HepG2 (cell line): ENCODE measurements around the gene DNAJC5. TPM values are rescaled to one million over a fixed set of nuclear protein-coding genes. Genes with fewer than 3 reads are reported as not detected.

Experiments
- ATAC-seq: fragments of 200-7000 bp; cut with Tn5 transposase; 3 replicates; pipeline ENCODE4 v1.9.1; 2020; ENCODE audit warnings: mild to moderate bottlenecking, moderate library complexity
- BruUV-seq: library from RNA; stranded (reverse); fragments of 400-500 nt; replicated peaks from 2 replicates; lab custom pipeline; 2021; lab: Mats Ljungman, UMichigan
- CTCF ChIA-PET: fragments of 300-600 bp; formaldehyde crosslinking; extraction: SDS; loops from one replicate; lab custom pipeline; 2021; ENCODE audit warnings: low total read pairs, inconsistent platforms, low intra/inter-chr PET ratio; lab: Yijun Ruan, JAX
- POLR2A ChIA-PET: fragments of 350-600 bp; sonication (Branson Sonifier 250); formaldehyde crosslinking; loops from one replicate; lab custom pipeline; 2020; ENCODE audit warnings: antibody characterized with exemption, inconsistent platforms; lab: Yijun Ruan, JAX
- DNase-seq: peaks from one replicate; pipeline ENCODE4 v3.0.0-alpha.2; 2015; ENCODE audit warnings: low spot score
- FAIRE-seq: peaks from 3 replicates; lab custom pipeline; 2011; peaks lifted over from hg19 to GRCh38; lab: Jason Lieb, UNC
- H2AFZ ChIP-seq: one replicate; pipeline ENCODE4 v1.6.1; 2011; ENCODE audit warnings: low read length, inconsistent platforms
- H3K27ac ChIP-seq: fragments of 300-600 bp; 3 replicates; pipeline ENCODE4 v1.8.0; 2011; ENCODE audit warnings: mixed run types, mild to moderate bottlenecking, mixed read lengths, low read length, inconsistent platforms; ENCODE audit not compliant: insufficient read depth; ENCODE audit errors: extremely low read length
- H3K27me3 ChIP-seq, 2 experiments: fragments of 200-600 bp in 1 of 2; 2 replicates in 1 of 2; 3 replicates in 1 of 2; pipeline versions ENCODE4 v1.6.0 to v1.8.0; 2011; ENCODE audit warnings: low read length in 2 of 2, mild to moderate bottlenecking in 2 of 2, moderate library complexity in 2 of 2, inconsistent platforms in 1 of 2; ENCODE audit not compliant: insufficient read depth in 2 of 2, control insufficient read depth in 1 of 2
- H3K36me3 ChIP-seq, 2 experiments: fragments of 200-600 bp in 1 of 2; replicated peaks in 1 of 2; 2 replicates in 1 of 2; 3 replicates in 1 of 2; pipeline versions ENCODE4 v1.5.1 to v1.8.0; 2011; ENCODE audit warnings: low read length in 2 of 2, inconsistent platforms in 1 of 2; ENCODE audit not compliant: insufficient read depth in 2 of 2, control insufficient read depth in 1 of 2
- H3K4me1 ChIP-seq: 2 replicates; pipeline ENCODE4 v1.5.1; 2012; ENCODE audit warnings: low read length, inconsistent platforms; ENCODE audit not compliant: insufficient read depth
- H3K4me2 ChIP-seq: 2 replicates; pipeline ENCODE4 v1.6.0; 2011; ENCODE audit warnings: low read depth, low read length, inconsistent platforms
- H3K4me3 ChIP-seq, 3 experiments: fragments of 200-600 bp in 1 of 3; sonication (generic), shearing (Covaris generic) in 1 of 3; replicated peaks in 1 of 3; 2 replicates each; pipeline ENCODE4 v1.5.1; 2011 to 2016; ENCODE audit warnings: low read length in 3 of 3, inconsistent platforms in 2 of 3, low read depth in 2 of 3, mild to moderate bottlenecking in 2 of 3, control low read depth in 1 of 3, mixed read lengths in 1 of 3; ENCODE audit not compliant: insufficient read depth in 1 of 3
- H3K79me2 ChIP-seq: one replicate; pipeline ENCODE4 v1.6.1; 2011; ENCODE audit warnings: low read length, inconsistent platforms; ENCODE audit not compliant: insufficient read depth
- H3K9ac ChIP-seq: 2 replicates; pipeline ENCODE4 v1.6.0; 2011; ENCODE audit warnings: mild to moderate bottlenecking, low read depth, low read length, inconsistent platforms; ENCODE audit not compliant: insufficient read depth
- H3K9me3 ChIP-seq: 2 replicates; pipeline ENCODE4 v1.5.1; 2012; ENCODE audit warnings: mild to moderate bottlenecking, low read length
- H4K20me1 ChIP-seq: 2 replicates; pipeline ENCODE4 v1.6.0; 2011; ENCODE audit warnings: inconsistent platforms, mild to moderate bottlenecking, low read length, moderate library complexity; ENCODE audit not compliant: insufficient read depth
- AGO2 ChIP-seq: fragments of 200-400 bp; formaldehyde crosslinking; optimal IDR thresholded peaks from 2 replicates; pipeline ENCODE3; 2017; ENCODE audit warnings: mild to moderate bottlenecking, low read depth, low read length, moderate library complexity
- ATF7 ChIP-seq, 2 experiments: fragments of 450-650 bp in 1 of 2; sonication (generic) in 1 of 2; formaldehyde crosslinking in 1 of 2; IDR thresholded peaks; 2 replicates each; pipeline versions ENCODE4 v1.4.0 to v1.6.1; 2016 to 2020; ENCODE audit warnings: antibody characterized with exemption in 1 of 2, mild to moderate bottlenecking in 1 of 2, missing genetic modification reagents in 1 of 2
- CENPX ChIP-seq: sonication (generic); formaldehyde crosslinking; IDR thresholded peaks from 2 replicates; pipeline ENCODE4 v1.9.0; 2021; ENCODE audit warnings: mild to moderate bottlenecking, missing genetic modification reagents, moderate library complexity
- HNRNPL ChIP-seq: fragments of 200-400 bp; formaldehyde crosslinking; IDR thresholded peaks from 2 replicates; pipeline ENCODE4 v1.6.1; 2017; ENCODE audit warnings: mild to moderate bottlenecking, low read depth, low read length
- KDM5B ChIP-seq: sonication (generic); formaldehyde crosslinking; IDR thresholded peaks from 2 replicates; pipeline ENCODE4 v1.4.0; 2020; ENCODE audit warnings: missing genetic modification reagents, mild to moderate bottlenecking, borderline replicate concordance
- MTF2 ChIP-seq: sonication (generic); formaldehyde crosslinking; IDR thresholded peaks from 2 replicates; pipeline ENCODE4 v1.5.0; 2020; ENCODE audit warnings: missing genetic modification reagents, borderline replicate concordance
- POLR2AphosphoS2 ChIP-seq: IDR thresholded peaks from 2 replicates; pipeline ENCODE4 v1.6.1; 2011; ENCODE audit warnings: low read depth, low read length, improper control_type of control experiment
- RBFOX2 ChIP-seq: fragments of 200-400 bp; formaldehyde crosslinking; IDR thresholded peaks from 2 replicates; pipeline ENCODE4 v1.6.1; 2017; ENCODE audit warnings: low read depth, mild to moderate bottlenecking, low read length
- ZNF263 ChIP-seq: sonication (generic); formaldehyde crosslinking; IDR thresholded peaks from 2 replicates; pipeline ENCODE4 v1.4.0; 2020; ENCODE audit warnings: missing genetic modification reagents
- ZNF883 ChIP-seq: sonication (generic); formaldehyde crosslinking; IDR thresholded peaks from 2 replicates; pipeline ENCODE4 v1.5.1; 2020; ENCODE audit warnings: mild to moderate bottlenecking, missing genetic modification reagents; ENCODE audit errors: not compliant biosample characterization
- WGBS: methylation state at CpG from one replicate; pipeline ENCODE4 v1.1.6; 2017; ENCODE audit warnings: low lambda C conversion rate; 5-methylcytosine and 5-hydroxymethylcytosine counted together
- in situ Hi-C: cut with HindIII; loops from 2 replicates; pipeline ENCODE4 v1.10.0; 2017; ENCODE audit warnings: low pct_unique_long_range_greater_than_20kb; ENCODE audit not compliant: extremely low pct_ligation_motif_present
- intact Hi-C: fragments of 100-400 bp; cut with micrococcal nuclease; formaldehyde crosslinking; loops from one replicate; pipeline ENCODE4 v1.10.0; 2022; ENCODE audit not compliant: unreplicated experiment
- polyA plus RNA-seq, 8 experiments: library from polyadenylated mRNA; depleted of rRNA in 3 of 8; stranded (reverse) in 7 of 8; unstranded in 1 of 8; fragments of >200 nt; fragmentation: Illumina TruSeq in 4 of 8; extraction: Trizol in 4 of 8; gene quantifications; 2 replicates each; pipeline versions ENCODE4 v1.2.1 to v1.2.3, GENCODE V29; 2011 to 2016; ENCODE audit warnings: low read depth in 4 of 8, missing spikeins in 1 of 8, mixed read lengths in 1 of 8; ENCODE audit not compliant: insufficient read depth in 1 of 8
- total RNA-seq, 5 experiments: library from RNA; depleted of rRNA; stranded (reverse); fragments of >200 nt; fragmentation: Illumina TruSeq; extraction: Trizol; gene quantifications; 2 replicates each; pipeline ENCODE4 v1.2.3, GENCODE V29; 2016; ENCODE audit warnings: low read depth in 1 of 5
- TF ChIP-seq, protein P1 (sequence below): sonication (generic); formaldehyde crosslinking; IDR thresholded peaks from 2 replicates; pipeline ENCODE4 v1.4.0; 2020; ENCODE audit warnings: missing genetic modification reagents, mild to moderate bottlenecking, borderline replicate concordance
- TF ChIP-seq, protein P2 (sequence below): sonication (generic); formaldehyde crosslinking; IDR thresholded peaks from 2 replicates; pipeline ENCODE4 v1.9.0; 2022; ENCODE audit warnings: missing genetic modification reagents, mild to moderate bottlenecking, borderline replicate concordance

The DNAJC5 gene
- total and polyA plus RNA-seq, 2 of the 13 experiments (the other 11 are each of a cell fraction or from before 2014, with no cell fraction given) = 42.8 to 64.5 TPM

DNA sequence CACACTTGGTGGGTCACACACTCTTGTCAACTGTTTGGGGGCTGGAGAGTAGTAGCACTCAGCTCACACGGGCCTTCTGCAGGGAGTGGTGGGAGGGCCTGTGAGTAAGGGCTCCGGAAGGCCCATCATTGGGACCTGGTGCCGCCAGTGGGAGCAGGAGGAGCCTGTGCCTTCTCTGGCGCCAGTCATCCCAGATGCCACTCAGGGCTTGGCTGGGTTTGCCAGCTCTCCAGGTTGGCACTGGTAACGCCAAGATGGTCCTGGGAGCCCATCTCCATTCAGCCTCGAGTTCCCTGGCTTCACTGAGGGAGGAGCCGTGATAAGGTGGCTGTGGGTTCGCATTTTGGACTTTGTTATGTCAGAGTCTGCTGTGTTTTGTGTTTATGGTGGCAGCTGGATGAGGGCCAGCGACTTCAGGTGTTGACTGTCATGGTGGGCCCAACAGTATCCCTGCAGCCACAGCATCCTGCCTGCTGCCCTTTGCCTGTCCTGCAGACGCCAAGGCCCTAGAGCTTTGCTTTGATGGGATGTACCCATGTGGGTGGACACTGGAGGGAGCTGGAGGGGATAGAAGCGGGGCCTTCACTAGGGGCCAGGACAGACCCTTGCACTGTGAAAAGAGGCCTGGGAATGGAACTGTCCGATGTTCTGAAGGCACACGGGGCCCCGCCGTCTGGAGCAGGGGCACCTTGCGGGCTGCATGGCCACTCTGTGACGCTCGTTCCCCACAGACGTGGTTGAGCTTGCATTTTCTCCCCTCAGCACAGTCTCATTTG lies 13.3 kb upstream of the DNAJC5 start (continued):
- TF ChIP-seq, protein P1, sequence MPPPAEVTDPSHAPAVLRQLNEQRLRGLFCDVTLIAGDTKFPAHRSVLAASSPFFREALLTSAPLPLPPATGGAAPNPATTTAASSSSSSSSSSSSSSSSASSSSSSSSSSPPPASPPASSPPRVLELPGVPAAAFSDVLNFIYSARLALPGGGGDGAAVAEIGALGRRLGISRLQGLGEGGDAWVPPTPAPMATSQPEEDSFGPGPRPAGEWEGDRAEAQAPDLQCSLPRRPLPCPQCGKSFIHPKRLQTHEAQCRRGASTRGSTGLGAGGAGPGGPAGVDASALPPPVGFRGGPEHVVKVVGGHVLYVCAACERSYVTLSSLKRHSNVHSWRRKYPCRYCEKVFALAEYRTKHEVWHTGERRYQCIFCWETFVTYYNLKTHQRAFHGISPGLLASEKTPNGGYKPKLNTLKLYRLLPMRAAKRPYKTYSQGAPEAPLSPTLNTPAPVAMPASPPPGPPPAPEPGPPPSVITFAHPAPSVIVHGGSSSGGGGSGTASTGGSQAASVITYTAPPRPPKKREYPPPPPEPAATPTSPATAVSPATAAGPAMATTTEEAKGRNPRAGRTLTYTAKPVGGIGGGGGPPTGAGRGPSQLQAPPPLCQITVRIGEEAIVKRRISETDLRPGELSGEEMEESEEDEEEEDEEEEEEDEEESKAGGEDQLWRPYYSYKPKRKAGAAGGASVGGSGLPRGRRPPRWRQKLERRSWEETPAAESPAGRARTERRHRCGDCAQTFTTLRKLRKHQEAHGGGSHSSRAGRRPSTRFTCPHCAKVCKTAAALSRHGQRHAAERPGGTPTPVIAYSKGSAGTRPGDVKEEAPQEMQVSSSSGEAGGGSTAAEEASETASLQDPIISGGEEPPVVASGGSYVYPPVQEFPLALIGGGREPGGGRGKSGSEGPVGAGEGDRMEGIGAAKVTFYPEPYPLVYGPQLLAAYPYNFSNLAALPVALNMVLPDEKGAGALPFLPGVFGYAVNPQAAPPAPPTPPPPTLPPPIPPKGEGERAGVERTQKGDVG (CRISPR knock-in tag) = 0 out of 2 replicates have a peak, but pooled peaks have one; percentile 10
- TF ChIP-seq AGO2 (peak; percentile 46), ATF7 (IDR thresholded peaks at IDR 0.05) (no peak), ATF7 (CRISPR knock-in tag; IDR thresholded peaks at IDR 0.05) (no peak)
- TF ChIP-seq, all 625 proteins: peak for 12

DNA sequence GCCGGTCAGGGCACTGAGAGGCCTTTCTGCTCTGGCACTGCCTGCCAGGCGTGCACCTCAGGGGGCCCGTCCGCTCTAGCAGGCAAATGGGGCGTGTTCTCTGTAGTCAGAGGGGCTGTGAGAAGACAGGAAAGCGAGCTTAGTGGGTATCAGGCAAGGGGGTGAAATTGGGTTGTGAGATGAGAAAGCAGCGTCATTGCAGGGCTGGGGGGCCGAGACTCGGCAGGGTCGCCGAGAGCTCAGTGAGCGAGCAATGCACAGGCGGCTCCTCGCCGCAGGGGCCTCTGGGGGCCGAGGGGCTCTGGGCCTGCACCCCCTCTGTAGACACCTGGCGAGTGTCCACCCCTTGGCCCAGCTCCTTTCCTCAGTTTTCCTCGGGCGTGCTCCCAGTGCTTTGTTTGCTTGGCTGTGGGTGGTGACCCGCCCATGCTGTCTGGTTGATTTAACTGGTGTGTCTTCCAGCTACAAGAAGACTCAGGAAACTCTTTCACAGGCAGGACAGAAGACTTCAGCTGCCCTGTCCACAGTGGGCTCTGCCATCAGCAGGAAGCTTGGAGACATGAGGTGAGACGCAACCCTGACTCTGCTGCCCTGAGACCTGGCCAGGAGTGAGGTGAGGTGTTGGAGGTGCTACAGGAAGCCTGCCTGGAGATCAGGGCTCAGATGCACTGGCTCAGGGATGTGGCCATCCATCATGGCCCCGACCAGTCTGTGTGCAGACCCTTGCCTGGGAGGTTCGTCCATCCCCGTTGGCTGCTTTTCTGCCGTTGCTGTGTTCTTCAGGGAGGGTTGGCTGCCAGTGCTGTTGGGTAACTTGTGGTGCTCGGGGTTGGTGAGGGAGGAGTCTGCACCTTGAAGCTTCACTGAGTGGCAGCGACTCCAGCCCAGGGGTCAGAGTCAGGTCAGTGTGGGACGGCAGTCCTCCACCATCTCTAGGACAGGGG lies 12.4 kb upstream of the DNAJC5 start:
- POLR2A ChIA-PET = interaction anchor here (2.3 kb wide), 1 partner anchor 18 kb away, joined by 15 read pairs; the partner anchor contains the start of gene TPD52L2
- WGBS = 96% methylated on average over 27 of the region's 28 CpGs
- no peak for DNase-seq
- no peak for FAIRE-seq
- TF ChIP-seq POLR2AphosphoS2 (no peak), CENPX (no peak), MTF2 (CRISPR knock-in tag) (no peak), RBFOX2 (peak; percentile 57; the same call in 1 of the 2 replicates), KDM5B (0 out of 2 replicates have a peak, but pooled peaks have one; percentile 15), ZNF883 (peak; percentile 4), ZNF263 (CRISPR knock-in tag) (peak; percentile 18; the same call in 1 of the 2 replicates), AGO2 (peak; percentile 75), HNRNPL (0 out of 2 replicates have a peak, but pooled peaks have one; percentile 33)
- TF ChIP-seq, protein P2, sequence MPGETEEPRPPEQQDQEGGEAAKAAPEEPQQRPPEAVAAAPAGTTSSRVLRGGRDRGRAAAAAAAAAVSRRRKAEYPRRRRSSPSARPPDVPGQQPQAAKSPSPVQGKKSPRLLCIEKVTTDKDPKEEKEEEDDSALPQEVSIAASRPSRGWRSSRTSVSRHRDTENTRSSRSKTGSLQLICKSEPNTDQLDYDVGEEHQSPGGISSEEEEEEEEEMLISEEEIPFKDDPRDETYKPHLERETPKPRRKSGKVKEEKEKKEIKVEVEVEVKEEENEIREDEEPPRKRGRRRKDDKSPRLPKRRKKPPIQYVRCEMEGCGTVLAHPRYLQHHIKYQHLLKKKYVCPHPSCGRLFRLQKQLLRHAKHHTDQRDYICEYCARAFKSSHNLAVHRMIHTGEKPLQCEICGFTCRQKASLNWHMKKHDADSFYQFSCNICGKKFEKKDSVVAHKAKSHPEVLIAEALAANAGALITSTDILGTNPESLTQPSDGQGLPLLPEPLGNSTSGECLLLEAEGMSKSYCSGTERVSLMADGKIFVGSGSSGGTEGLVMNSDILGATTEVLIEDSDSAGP (CRISPR knock-in tag) = 0 out of 2 replicates have a peak, but pooled peaks have one; percentile 14
- TF ChIP-seq, all 625 proteins: peak for 7
- Histone ChIP-seq H2AFZ (no peak overlapping the region), H3K9me3 (no peaks in the 10 kb centered on the region), H3K27ac (no peak overlapping the region), H3K79me2 (peaks cover 33% of the 10 kb centered on the region), H3K36me3 (peaks cover 72 to 79% of the 10 kb centered on the region in 2 experiments), H3K4me2 (no peak overlapping the region), H3K9ac (no peak overlapping the region), H3K27me3 (no peaks in the 10 kb centered on the region), H4K20me1 (peaks cover 47% of the 10 kb centered on the region; the same call in 1 of the 2 replicates), H3K4me3 (no peak overlapping the region), H3K4me1 (no peaks in the 10 kb centered on the region)
- intact Hi-C loops (no loop called here), in situ Hi-C loops (no loop called here)
- BruUV-seq = no TSS peak
- no peak for ATAC-seq
- CTCF ChIA-PET = no interaction called here
